SKM-1 treated with dmso at 0.1 percent for 144 hours (cell line): ENCODE data around the gene METAP1D.
"Not testable (repeated sequence)": the region's sequence is repeated elsewhere in the genome, so short reads cannot be mapped to it uniquely, and the experiment has no call there.

Experiments
- DNase-seq: peaks from one replicate; lab custom pipeline; 2025; ENCODE audit not compliant: unreplicated experiment; lab: John Stamatoyannopoulos, UW

Gene METAP1D

DNA sequence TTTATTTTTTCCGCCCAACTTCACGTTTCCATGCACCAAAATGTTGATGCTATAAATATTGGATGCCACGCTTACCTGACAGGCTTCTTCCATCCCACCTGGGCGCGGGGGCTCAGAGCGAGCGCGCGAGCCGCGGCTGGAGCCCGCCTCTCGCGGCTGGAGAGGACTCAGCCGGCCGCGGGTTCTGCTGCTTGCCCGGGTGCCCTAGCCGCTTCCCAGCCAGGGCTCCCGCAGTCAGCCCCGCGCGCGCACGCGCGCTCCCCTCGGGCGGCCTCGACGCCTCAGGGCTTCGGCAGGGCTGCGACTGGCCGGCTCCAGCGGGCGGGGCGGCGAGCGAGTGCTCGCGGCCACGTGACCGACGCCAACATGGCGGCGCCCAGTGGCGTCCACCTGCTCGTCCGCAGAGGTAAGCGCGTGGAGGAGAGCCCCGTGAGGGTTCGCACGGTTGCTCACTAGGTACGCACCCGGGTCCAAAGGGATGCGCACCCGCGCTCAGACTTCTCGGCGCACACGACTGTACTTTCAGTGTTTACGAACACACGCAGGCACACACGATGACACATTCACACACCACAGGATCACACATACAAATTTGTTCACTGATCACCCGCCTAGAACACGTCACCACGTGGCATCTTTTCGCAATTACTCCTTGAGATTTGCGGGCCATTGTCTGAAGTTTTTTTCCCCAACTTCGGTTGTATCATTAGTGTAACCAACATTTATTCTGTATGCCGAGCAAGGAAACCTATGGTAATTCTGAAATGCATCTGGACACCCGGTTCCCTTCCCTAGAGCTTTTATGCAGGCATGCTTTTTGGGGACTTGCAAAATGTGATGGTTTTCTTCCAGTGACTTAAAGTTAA is at the start of gene METAP1D:
METAP1D (plus strand) TSS at position 350 of the 866 bp plus-strand sequence; CDS start at position 367, 17 bp downstream.
- DNase-seq = peak; percentile 85

DNA sequence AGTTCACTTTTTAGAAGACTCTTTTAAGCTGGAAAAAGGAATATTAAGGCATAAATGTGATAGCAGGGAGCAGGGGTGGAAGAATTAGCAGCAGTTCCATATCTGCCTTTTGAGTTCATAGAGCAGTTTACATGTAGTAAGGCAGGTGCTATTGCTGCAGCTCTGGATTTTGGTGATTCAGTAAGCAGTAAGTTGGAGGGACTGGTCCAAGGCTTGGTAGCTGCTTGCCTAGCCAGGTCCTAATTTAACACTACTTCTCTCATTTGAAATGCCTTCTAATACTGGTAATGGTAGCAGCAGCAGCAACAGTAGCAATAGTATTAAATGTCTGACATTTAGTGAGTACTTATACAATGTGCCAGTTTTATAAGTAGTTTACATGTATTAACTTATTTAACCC is 47.5 kb upstream of the METAP1D start:
- no peak for DNase-seq

DNA sequence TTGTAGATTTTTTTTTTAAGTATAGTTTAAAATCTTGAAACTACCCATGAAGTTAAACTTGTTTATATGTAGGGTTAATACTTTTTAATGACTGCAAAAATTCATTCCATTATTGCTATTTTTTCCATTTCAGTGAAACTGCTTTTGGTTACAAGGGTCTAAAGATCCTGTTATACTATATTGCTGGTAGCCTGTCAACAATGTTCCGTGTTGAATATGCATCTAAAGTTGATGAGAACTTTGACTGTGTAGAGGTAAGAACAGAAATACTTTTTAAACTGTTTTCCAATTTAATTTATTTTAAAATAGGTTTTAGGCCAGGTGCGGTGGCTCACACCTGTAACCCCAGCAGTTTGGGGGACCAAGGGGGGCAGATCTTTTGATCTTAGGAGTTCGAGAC is 47.0 kb upstream of the METAP1D start:
- DNase-seq = no peak

DNA sequence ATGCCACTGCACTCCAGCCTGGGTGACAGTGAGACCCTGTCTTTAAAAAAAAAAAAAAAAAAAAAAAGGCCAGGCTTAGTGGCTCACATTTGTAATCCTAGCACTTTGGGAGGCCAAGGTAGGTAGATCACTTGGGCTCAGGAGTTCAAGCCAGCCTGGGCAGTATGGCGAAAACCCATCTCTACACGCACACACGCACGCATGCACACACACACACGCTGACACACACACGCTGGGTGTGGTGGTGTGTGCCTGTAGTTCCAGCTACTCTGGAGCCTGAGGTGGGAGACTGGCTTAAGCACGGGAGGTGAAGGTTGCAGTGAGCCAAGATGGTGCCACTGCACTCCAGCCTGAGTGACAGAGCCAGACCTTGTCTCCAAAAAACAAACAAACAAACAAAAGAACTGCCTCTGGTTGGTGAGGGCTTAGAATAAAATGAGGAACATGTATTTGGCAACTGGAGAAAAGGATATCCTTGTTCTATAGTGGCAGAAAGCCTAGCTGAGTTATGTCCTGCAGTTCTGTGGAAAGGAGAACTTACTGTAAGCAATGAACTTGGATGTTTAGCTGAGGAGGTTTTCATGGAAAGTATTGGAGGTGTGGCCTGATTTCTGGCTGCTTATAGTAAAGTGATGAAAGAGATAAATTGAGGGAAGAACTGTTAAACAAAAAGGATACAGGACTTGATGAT is 43.5 kb upstream of the METAP1D start:
- DNase-seq = peak; percentile 86

DNA sequence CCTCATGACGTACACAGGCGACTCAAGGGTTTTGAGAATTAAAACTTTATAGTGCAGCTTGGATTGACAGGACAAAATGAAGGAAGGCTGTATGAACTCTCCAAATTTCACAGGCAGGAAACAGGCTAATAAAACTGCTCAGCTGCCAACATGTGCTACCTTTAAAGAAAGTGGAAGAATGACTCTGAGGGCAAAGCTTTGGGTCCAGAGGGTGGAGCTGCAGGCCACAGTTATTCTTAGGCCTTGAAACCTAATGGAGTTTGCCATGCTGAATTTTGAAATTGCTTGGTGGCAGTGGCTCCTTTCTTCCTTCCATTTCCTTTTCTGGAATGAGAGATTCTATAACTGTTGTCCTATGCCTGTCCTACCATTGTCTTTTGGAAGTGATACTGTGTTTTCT is 42.7 kb upstream of the METAP1D start:
- DNase-seq = peak; percentile 14

DNA sequence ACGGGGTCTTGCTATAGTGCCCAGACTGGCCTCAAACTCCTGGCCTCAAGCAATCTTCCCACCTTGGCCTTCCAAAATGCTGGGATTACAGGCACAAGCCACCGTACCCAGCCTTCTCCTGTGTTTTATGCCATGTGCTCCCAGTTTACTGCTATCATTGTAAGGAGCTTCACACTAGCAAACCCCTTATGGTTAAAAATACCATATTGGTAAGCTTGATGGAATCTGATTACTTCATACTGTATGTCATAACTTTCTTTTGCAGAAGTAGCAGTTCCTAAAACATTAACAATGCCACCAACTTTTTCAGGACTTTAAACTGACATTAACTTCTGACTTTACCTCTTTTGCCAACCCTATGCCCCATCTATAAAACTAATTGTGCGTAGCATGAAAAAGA is 41.3 kb upstream of the METAP1D start:
- DNase-seq = peak; percentile 87

DNA sequence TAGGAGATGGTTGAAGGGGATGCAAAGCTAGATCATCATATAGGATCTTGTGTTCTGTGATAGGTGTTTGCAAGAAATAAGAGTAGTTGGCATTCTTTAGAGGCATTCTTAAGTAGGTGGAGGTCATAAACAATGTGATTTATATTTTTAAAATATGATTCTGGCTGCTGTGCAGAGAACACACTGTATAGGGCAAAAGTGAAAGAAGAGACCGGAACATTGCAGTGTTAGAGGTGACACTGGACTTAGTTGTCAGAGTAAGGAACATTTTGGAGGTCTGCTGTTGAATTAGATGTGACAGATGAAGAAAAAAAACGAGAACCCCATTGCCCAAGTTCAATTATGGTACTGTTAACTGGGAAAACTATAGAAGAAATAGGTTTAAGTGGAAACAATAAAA is 39.8 kb upstream of the METAP1D start:
- no peak for DNase-seq

DNA sequence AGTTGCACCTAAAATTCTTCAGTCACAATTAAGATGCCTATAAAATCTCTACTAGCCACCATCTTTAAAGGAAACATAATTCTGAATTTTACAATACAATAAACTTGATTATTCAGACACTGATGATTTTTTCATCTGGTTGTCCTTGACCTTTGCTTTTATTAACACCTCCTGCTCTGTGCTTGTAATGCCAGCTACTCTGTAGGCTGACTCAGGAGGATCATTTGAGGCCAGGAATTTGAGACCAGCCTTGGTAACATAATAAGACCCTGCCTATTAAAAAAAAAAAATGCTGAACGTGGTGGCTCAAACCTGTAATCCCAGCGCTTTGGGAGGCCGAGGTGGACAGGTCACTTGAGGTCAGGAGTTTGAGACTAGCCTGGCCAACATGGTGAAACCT is 39.2 kb upstream of the METAP1D start:
- no peak for DNase-seq

DNA sequence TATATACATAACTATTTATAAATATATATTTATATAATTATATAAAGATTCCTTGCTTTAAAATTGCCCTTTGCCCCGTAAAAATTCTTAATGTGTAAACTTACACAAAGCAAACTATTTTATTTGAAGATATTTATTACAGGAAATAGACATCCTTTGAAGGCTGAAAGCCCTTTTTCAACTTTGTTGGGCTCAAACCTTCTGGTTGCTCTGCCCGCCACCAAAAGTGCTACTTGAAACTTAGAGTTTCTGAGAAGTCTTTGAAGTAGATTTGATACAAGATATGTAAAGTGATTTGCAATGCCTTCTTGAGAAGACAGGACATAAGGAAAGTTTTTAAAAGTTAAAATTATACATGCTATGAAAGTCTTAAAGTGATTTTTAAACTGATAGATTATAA is 36.6 kb upstream of the METAP1D start:
- DNase-seq = no peak

DNA sequence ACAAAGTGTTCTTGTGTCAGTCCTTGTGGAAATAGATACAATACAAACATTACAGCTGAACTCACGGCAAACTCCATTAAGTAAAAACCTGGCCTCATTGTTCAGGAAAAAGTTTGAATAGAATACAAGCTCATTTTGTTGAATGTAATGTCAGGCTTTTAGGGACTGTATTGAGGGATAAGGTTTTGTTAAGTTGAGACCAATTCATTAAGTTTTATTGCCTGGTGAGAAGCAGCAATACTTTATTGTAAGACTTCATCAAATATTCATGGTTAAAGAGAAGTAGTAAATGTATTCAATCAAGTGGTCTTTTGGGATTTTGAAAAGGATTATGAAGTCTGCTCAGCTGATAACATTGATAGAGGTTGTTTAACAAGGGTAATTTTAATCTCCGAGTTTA is 35.4 kb upstream of the METAP1D start:
- no peak for DNase-seq

DNA sequence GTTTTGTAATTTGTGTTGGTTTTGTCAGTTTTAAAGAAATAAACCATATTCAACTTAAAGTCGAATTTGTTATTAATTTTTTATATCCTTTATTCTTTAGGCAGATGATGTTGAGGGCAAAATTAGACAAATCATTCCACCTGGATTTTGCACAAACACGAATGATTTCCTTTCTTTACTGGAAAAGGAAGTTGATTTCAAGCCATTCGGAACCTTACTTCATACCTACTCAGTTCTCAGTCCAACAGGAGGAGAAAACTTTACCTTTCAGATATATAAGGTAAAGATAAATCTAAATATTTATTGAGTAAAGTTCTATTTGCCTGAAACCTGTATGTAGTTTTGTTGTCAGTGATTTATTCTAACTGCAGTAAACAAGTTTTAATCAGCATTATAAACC is 34.5 kb upstream of the METAP1D start:
- no peak for DNase-seq

DNA sequence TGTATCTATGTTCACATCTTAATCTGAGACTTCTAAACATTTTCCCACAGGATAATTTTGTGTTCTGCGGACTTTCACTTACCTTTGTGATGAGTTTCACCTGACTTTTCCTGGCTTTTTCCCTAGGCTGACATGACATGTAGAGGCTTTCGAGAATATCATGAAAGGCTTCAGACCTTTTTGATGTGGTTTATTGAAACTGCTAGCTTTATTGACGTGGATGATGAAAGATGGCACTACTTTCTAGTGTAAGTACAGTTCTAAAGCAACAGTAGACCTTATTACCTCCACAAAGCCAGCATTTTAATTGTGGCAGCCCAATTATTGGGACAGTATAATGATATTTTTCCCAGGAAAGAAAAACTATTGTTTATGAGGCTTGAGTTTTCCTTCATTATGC is 34.1 kb upstream of the METAP1D start:
- no peak for DNase-seq

DNA sequence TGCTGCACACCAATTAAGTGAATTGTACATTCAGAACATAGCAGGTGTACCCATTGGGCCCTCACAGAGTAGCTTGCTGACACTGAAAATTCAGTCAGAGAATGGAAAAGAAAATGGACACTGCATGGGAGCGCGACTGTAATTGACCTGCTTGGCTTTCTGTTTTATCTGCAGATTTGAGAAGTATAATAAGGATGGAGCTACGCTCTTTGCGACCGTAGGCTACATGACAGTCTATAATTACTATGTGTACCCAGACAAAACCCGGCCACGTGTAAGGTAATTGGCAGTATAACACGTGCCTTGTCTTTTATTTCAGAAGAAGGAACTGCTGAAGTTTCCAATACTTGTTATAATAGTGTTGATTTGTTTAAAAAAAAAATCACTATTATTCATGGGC is 33.5 kb upstream of the METAP1D start:
- no peak for DNase-seq

DNA sequence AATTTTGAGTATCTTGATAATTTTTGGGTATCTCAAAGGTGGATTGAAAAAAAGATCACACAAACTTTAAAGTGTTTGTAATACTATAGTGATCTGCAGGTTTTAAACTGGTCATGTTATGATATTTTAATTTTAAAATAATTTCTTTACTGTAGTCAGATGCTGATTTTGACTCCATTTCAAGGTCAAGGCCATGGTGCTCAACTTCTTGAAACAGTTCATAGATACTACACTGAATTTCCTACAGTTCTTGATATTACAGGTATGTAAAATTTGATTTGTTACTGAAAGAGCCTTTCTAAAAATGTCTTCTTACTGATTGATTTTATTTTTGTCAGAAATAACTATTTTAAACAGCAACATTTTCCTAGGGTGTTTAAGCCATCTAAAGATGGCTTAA is 33.1 kb upstream of the METAP1D start:
- DNase-seq = no peak

DNA sequence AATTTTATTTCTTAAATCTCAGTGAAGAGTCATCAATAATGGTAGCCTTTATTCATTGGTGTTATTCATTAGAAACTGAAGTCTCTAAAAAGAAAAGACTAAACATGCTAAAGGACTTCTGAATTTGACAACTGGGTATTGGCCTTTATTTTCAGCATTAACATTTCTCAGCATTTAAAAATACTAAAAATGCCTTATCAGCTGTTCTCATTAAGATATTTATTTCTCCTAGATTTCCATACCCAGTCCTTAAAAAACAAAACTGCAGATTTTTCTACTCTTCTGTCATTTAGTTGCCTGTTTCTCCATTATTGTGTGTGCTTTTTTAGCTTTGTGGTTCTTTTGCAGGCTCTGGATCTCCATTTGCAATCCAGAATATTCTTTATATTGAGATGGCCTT is 31.2 kb upstream of the METAP1D start:
- DNase-seq = no peak

DNA sequence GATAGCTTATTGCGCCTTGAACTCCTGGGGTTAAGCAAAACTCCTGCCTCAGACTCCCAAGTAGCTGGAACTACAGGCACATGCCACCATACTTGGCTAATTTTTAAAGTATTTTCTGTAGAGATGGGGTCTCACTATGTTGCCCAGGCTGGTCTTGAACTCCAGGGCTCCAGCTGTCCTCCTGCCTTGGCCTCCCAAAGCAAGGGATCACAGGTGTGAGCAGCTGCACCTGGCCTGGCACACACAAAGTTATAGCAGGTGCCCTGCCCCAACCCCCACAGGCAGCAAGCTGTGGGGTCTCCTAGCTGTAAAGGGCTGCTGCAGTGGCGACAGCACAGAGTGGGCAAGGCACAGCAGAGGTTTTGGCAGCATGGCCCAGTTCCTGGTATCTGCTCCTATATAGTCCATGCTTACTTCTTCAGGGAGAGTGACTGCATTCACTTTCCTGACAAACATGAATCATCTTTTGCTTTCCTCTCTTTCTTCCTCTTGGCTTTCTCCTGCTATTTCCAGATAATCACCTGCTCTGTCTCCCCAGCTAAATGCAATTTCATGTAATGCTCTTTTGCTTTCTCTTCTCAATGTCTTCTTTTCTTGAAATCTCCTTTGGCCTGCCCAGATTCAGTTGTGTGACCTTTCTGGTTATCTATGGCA is 27.3 kb upstream of the METAP1D start:
- DNase-seq = no peak

DNA sequence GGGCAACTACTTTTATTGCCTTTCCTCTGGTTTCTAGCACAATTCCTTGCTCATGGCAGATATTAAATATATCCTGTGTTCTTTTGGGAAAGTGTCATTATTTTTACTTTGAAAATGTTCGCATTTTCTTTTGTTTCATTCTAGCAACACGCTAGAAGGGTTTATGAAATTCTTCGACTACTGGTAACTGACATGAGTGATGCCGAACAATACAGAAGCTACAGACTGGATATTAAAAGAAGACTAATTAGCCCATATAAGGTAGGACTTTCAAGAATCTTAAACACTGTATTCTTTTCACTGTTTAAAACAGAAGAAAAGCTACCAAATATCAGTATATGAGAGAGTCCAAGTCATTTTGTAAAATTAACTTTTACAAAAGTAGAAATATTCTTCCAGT is 20.6 kb upstream of the METAP1D start:
- DNase-seq = no peak

DNA sequence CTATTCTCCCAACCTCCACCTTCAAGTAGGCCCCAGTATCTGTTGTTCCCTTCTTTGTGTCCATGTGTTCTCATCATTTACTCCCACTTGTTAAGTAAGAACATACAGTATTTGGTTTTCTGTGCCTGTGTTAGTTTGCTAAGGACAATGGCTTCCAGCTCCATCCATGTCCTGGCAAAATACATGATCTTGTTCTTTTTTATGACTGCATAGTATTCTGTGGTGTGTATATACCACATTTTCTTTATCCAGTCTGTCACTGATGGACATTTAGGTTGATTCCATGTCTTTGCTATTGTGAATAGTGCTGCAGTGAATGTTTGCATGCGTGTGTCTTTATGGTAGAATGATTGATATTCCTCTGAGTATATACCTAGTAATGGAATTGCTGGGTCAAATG is 15.8 kb upstream of the METAP1D start:
- not testable (repeated sequence) for DNase-seq

DNA sequence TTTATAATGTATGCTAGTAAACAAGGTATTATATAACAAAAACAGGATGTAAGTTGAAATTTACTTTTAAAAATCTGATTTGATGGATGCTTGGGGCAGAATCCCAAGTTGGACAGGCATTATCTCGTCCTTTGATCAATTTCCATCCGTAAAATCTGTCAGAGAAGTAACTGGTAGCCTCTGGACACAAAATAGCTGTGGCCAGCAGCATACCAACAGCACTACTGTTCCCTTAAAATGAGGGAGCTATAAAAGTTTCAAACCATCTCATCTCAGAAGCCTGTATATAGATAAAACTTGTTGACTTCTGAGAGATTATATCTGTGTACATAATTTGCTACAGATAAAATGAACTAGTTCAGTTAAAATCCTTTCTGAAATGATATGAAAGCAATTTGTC is 14.7 kb upstream of the METAP1D start:
- no peak for DNase-seq

DNA sequence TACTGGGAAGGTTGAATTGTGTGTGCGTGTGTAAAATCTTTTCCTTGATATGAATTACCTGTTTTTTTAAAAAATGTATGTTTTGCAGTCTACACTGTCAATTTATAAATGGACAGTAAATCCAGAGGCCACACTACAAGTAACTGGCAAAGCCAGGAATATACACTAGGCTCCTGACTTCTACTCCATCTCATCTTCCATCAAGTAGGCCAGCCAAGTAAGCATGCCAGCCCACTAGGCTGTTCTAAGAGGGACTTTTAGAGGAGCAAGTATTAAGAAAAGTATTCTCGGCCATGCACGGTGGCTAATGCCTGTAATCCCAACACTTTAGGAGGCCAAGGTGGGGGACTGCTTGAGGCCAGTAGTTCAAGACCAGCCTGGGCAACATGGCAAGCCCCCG is 13.0 kb upstream of the METAP1D start:
- no peak for DNase-seq

DNA sequence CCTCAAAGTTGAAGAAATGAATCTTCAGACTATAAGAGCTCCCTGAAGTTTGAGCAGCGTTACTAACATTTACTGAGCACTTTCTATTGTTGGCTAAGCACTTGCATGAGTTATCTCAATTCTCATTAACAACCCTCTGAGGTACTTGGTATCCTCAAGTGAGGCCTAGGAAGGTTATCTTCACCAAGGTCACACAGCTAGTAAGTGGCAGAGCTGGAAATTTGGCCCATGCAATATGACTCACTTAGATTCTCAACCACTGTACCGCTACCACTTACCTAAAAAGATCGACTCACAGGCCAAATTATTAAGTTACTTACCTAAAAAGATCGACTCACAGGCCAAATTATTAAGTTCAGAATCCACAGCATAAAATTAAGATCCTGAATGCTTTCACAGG is 8.7 kb upstream of the METAP1D start:
- DNase-seq = no peak

DNA sequence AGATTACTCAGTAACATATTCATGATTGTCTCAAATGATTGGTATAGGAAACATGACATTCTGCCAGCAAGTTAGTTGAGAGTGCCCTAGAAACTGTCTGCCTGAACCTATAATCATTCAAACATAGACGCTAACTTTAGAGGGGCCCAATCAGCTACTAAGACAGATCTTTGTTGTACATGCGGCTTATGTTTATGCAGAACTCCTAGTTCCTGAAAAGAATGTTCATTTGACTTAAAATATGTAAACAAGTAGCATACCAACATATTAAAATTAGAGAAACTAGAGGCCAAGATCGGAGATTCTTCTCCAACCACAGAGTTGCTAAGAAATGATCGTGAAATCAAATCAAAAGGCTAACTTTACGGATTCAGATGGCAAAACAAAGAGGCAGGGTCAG is 4.2 kb upstream of the METAP1D start:
- DNase-seq = no peak
